Measurements from ENCODE around the gene HIC1.
A peak's percentile ranks its signal among the peaks of the same experiment; 100 is the strongest.

HIC1 gene

DNA sequence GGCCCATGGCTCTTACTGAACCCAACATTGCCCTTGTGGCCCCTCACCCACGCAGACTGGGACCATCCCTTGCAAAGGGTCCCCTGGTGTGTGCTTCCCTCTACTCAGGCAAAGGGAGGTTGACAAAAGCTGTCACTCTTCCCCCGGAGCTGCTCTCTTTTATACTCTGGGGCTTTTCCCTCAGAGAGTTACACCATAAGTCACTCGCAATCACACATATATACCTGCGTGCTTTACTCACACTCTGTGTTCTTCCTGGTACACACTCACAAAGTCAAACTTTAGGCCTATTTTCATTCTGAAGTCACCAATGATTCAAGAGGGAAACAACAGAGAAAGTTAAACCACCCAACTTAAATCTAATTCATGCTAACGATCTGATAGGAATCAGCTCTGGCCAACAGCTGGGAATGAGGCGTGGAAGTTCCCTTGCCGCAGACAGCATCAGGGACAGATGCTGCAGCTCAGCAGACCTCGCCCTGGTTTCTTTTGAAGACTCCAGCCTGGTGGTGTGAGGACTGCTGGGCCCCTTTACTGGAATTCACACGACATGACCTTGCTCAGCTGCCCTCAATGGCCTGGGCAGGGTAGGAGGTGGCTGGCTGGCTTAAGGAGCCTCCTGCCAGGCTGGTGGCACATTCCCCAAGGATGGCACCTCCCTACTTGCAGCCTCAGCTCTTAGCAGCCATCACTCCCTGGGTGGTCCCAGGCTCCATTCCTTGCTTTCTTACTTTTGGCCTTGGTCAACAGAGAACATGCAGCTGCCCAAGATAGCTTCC is 27.3 kb downstream of the HIC1 start:
- DNase-seq, result no peak

DNA sequence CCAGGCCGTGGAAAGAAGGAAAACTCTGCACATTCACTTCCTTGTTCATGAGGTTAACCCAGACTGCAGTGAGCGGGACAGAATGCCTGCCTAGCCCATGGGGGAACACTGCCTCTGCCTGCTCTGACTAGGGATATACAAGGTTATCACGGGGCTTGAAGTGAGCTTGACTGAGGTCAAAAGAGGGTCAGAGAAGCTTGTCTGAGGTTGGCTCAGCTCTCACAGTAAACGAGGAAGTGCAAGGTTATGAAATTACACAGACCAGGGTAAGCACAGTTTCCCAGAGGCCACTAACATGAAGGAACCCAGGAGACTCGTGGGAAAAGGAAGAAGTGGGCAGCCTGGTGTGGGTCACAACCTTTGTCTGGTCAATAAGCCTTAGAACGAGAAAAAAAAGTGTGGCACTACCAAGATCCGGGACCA is 28.7 kb downstream of the HIC1 start:
- no peak for DNase-seq

DNA sequence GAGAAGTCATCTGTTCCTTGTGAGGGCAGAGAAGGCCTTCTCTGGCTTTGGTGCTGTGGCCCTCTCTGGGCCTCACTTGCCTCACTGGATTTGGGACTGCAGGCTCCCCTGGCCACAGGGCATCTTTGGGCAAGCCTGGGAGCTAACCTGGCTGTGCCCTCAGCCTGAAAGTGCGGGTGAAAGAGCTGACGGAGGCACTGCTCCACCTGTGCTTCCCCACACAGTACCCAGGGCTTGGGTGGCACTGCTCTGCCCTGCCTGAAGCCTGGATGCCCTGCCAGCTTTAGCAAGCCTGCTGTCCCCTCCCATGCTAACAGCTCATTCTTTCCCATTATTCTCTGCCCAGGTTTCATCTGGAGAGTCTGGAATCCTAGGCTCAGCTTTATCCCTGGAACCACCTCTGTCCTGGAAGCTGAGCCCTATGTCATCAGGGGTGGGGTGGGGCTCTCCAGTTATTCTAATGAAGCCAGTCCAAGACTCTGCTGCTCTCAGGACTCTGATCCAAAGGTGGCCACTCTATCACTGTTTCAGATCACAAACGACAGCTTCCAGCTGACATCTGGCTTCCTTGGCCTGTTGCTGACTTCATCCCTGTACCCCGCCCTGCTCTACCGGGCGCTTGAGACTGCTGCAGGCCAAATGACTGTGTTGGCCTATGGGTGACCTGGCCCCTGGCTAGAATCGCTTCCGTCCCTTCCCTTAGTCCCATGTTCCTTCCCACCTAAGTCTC is 29.3 kb downstream of the HIC1 start:
- DNase-seq, result no peak

DNA sequence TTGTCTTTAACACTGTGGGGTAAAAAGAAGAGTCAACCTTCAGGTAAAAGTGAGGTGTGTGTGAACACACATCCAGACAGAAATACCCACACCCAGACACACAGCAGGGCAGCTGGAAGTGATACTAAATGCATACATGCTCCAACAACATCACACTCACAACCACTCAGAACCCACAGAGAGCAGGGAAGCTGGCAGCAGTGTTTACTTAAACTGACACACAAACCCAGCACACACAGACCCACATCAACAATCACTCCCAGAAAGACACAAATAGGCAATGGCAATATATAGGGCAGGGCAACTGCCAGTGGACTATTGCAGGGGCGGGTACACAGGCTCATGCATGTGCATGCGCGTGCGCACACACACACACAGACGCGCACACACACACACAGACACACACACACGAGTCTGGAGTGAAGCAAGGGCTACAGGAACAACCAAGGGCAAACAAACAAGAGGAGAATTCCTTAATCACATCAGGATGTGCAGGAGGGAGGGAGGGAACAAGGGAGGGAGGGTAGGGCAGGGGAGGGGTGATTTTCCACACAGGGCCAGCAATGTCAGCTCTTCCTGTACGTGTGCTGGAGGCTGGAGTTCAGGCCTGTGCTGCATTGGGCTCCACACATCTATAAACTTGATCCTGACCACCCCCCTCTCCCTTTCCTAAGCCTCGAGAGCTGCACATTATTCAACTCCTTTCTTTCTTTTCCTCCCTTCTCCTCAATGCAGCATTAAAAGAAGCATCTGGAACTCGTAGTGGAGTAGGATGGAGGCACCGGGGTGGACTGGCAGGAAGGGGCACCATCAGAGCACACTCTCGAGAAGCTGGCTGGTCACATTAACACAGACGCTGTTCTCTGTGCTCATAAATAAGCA is 30.1 kb downstream of the HIC1 start:
- DNase-seq, result no peak

DNA sequence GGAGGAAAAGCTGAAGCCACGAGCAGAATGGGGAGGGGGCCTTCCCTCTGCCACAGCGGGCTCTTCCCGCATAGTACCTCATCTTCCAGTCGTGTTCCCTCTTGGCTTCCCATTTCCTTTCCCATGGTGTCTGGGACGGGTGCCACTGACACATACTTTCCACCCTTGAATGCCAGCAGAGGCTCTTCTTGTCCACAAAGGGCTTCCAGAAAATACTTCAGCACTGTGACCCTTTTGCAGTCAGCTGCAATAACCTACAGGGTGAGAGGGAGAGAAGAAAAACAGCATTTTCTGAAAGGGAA is 30.7 kb downstream of the HIC1 start:
- no peak for DNase-seq

DNA sequence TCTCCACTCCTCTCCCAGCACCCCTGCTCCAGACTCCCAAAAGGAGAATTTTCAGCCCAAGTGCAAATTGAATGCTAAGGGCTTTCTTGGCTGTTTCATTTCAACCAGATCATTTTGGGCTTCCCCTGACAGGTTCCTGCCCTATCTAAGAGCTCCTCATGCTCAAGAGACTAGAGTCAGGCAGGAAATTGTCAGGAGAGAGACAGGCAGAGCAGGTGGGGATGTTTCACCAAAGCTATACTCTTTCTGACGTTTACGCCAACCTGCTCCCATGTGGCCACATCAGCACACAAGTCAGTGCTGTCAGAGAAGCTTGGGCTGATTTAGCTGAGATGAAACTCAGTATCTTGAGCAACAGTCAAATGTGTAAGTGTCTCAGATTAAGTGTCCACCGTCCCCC is 31.4 kb downstream of the HIC1 start:
- DNase-seq, result no peak

DNA sequence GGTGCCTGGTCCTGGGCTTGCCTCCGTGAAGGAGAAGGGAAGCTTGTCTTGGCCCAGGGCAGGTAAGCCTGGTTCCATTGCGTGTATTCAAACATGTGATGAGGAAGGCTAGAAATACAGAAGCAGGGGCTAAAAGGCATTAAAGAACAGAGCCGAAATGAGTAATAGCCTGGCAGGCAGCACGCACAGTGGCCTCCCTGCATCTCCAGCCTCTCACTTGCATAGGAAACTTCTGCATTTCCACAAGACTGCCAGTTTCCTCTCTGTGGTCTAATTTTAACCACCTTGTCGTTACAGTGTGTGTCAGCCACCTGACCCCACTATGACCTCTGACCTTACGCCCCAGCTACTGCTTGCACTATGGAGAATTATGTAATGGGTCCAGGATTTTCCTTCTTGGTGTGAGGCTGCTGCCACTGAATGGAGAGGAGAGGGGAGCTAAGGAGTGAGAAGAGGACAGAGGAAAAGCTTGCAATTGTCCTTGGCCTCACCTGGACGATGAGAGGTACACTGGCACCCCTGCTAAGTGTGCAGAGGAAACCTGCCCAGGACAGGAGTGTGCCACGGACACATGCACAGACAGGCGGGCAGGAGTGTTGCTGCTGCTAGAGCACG is 32.8 kb downstream of the HIC1 start:
- DNase-seq, result no peak

DNA sequence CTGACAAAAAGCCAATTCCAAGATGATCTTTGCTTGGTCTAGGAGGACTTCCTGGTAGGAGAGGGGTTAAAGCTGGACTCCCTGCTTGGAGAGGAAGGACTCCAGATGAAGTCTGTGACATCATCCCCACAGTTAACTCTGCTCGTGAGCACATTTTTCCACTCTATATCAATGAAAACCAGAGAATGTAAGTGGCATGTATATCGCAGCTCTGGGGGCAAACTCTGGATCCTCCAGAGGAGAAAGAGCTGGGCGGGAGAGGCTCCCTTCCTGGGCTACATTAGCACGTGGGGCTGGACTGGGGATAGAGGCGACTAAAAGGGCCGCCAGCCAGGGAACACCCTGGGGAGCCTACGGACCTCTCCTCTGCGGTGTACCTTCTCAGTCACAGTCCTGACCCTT is 34.1 kb downstream of the HIC1 start:
- no peak for DNase-seq

DNA sequence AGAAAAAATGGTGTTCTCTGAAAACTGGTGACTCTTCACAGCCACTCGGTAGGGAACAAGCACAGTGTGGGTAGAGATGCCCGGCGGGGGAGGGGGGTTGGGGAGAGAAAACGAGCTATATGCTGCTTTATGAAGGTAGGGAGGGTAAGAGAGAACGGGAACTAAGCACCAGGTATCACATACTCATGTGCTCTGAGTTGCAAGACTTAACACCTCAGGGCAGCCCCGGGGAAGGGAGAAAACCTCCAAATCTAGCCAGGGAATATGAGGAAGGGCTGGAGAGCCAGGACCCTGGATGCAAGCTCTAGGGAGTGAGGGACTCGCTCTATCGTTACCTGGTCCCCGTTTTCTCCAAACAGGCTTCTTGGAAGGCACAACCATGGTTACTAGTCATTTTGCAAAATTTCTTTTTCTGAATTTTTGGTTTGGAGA is 35.3 kb downstream of the HIC1 start:
- no peak for DNase-seq

DNA sequence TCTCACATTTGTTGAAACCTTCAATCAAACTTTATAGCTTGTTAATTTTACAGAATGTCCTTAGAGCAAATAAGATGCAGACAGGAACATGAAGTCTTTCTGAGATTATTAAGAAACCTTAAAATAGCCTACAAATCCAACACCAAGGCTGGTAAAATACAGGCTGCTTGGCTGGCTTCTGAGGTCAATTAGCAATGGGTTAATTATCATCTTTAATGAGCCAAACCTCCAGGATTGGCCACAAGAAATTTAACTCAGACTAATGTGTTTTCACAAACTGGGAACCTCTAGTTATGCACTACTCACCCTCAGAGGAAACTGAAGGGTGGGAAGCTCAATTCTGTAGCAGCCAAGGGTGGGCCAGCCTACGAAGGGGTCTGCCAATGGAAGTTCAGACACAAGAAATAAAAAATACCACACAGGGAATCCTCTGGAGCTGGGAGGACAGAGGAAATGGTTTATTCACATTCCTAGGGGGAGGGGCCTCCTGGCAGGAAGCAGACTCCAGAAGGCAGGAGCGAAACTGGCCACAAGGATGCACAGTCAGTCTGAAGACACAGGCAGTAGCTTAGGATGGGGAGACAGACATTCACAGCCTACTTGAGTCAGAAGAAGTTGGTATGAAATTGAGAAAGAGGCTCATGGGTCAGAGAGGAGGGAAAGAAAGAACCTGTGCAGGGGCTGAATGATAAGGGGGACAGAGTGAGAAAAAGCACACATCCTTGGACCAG is 36.1 kb downstream of the HIC1 start:
- DNase-seq, result no peak

DNA sequence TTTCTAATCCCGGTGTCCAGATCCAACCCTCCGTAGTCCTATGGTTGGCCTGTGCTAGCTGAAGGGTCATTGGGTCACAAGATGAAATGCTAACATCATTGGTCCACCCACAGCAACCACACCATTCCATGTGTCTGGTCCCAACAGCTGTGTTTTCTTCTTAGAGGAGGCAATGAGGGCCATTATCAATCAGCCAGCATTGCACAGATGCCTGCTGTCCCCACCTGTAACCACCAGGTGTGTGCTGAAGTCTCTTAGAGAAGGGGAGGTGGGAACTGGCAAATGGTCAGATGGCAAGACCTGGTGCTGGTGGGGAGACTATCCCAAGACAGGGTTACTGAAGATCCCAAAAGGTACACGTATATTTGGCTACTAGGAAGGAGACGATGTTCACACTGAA is 37.4 kb downstream of the HIC1 start:
- no peak for DNase-seq

DNA sequence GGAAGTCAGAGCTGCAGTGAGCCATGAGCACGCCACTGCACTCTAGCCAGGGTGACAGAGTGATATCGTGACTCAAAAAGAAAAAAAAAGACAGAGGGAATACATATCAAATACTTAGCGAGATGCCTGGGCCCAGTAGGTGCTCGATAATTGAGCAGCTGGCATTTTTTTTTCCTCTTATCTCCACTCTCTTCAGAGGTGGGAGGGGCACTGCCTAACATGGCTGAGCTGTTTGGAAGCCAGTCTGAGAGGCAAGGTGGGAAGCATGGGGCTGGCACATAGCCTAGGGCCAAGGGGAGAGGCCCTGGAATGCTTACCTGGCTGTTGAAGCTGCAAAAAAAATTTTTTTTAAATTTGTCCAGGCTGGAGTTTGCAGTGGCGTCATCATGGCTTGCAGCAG is 38.4 kb downstream of the HIC1 start:
- no peak for DNase-seq

DNA sequence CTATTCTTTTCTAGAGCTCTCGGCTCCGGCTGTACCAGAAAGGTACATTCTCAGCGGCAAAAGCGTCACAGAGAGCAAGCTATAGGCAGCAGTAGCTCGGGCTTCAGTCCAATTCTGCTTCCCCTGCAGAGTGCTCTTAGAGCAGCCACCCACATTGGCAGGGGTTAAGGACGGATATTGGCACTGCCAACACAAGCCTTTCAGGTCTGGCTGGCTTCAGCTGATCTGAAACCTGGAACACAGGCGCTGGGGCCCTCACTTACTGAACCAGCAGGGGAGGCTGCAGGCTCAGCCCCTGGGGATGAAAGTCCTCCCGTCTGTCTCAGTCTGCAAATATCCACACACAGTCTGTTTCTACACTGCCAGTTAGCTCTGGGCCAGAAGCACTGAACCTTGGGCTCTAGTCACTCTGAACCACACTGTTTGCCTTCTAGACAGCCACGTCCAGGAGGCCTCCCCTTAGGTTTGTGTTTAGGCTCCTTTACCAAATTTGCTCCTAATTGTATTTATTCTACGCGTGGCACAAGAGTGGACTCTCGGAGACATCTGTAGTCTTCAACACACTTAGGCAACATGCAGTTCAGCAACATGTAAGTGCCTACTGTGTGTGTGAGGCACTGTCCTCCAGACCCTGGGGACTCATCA is 40.1 kb downstream of the HIC1 start:
- peak; percentile 71 for DNase-seq

DNA sequence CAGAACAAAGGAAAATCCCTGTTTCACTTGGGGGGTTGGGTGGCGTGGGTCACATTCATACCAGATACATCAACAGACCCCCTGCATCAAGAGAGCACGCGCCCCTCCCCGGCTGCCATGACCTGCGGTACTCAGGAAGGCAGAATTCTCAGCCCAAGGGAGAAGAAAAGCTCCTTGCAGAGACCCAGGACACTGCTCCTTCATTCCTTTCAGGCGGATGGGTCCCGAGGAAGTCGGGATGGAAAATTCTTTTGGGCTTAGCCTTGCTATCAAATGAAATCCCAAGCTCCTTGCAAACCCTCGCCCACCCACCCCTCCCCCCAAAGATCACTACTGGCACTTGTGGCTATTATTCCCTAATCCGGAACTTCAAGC is 40.6 kb downstream of the HIC1 start:
- no peak for DNase-seq

DNA sequence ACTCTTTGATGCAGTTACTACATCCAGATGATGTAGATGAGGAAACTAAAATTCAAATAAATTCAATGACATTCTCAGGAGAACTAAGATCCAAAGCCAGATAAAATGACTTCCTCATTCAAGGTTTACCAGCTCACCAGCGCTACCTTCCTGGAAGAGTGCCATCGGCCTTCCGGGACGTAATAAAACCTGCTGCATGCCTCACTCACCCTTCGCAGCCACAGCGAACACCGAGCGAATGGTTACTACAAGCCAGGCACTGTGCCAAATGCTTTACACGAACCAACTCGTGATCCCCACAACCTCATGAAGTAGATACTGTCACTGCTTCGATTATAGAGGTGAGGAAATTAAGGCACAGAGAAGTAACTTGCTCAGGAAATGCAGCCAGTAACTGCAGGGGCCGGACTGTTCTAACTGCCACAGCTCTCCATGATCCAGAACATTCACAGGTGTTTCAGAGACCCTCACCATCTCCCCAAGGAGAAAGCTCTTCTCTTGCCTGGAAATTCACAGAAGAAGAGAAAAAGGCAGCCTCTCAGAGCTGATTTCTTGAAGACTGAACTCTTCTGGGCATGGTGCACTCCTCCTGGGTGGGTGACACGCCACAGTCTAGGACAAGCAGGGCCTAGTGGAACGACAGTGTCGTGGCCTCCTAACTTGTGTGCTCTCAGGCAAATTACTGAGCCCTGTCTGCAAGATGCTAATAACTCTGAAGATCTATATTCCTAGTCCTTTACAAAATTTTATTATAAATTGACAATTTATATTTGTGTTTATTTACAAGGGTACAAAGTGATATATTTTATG is 46.8 kb downstream of the HIC1 start:
- peak; percentile 63 for DNase-seq

DNA sequence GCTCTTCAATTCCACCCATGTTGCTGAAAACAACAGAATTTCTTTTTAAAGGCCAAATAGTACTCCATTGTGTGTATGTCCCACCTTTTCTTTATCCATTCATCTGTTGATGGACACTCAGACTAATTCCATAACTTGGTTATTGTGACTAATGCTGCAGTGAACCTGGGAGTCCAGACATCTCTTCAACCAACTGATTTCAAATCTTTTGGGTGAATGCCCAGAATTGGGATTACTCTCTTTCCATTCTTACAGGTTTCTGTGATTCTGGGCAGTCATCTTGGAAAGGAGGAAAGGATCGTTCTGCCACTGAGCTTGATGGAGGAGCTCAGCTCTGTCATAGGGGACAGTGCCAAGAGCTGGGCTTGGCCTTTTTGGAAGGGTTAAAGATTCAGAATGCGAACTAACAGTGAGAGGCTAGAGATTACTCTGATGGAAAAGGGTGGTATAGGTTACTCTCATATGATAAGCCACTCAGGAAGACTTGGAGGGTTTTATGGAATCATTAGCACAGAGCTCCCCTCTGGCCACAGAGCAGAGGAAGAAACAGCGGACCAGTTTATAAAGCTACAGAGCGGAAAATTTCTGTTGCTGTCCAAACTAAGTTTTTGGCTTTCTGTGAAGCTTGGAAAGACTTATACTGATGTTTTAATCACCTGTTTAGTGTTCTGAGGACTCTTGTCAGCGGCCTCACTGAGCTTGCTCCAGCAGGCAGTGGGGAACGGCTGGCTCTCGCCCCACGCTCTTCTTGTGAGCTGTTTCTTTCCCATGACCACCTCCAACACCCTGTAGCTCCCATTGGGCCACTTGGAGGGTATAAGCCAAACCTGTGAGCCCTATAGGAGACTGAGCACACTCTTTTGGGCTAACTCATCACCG is 48.3 kb downstream of the HIC1 start:
- no peak for DNase-seq

DNA sequence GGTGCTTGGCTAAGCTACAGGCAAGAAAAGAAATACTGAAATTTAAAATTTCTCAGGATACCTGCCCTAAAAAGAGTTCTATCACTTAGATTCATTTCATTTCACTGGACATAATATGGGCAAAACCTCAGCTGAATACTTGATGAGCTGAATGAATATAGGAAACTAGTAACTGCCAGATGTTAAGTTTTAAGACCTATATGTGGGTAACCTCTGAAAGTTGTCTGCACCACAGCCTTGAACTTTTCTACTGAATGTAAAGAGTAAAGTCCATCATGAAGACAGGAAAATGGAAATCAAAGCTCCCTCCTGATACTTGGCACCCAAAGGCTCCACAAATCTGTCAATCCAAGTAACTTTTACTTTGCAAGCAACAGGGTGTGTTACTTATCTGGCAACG is 50.8 kb downstream of the HIC1 start:
- DNase-seq, result no peak

DNA sequence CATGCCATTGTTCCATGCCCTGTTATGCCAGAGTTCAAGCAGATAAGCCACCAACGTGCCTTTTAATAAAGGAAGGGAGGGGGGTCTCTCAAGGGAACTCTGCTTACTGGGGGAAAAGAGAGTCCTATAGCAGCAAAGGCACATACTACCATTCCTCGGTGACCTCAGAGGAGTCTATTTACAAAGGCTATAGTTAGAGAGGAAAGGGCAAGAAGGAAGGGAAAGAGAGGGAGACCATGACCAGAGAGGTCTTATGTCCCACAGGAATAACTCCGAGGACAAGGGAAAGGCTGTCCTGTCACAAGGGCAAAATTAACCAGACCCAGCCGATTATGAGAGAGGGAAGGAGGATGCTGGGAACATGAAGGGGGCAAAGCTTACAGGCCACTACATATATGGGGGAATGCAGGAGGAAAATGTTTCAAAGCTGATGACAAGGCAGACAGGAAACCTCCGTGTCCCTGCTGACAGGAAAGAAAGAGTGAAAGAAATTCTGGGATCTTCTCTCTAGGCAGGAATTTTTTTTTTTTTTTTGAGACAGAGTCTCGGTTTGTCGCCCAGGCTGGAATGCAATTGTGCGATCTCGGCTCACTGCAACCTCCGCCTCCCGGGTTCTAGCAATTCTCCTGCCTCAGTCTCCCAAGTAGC is 51.5 kb downstream of the HIC1 start:
- no peak for DNase-seq

DNA sequence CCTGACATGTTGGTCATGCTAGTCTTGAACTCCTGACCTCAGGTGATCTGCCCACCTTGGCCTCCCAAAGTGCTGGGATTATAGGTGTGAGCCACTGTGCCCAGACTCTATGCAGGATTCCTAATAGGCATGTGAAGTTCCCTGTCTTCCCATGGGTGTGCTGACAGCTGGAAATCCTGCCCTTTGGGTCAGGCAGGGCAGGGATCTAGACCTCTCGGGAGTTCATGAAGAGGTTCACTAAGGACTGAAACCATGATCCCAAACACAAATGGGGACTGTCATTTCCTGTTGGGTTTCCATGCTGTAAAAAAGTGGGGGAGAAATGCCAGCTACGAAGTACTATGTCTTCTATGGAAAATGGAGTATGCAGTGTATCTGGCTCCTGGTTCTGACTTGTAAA is 52.1 kb downstream of the HIC1 start:
- DNase-seq, result no peak

DNA sequence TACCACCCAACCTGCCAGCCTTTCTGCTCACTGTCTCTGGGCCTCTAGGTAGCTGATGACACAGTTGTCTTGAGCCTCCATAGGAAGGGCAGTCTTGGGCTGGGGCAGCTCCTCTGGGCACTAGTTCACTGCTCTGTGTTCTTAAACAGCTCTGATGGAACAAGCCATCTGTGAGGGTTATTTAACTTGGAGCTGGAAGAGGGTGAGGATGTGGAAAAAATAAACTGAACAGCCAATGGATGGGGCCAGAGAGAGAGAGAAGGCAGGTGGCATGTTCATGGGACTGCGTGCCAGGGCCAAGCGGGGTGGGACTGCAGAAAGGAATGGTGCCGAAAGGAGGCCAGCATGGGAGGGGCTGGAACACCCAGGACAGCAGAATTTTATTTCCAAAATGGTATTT is 52.6 kb downstream of the HIC1 start:
- DNase-seq, result no peak

Data from NCI-H1092 treated with DMSO at 0.1 percent for 48 hours (cell line).